COLO668 (cell line): ENCODE measurements around the gene ACTG2.

Experiments
- DNase-seq: peaks from one replicate; lab custom pipeline; 2025; ENCODE audit not compliant: unreplicated experiment; lab: John Stamatoyannopoulos, UW

ACTG2 gene

GRCh38 chr2:73963385-73964120 is 70.7 kb downstream of the ACTG2 start:
- no peak for DNase-seq

GRCh38 chr2:73964223-73964622 is 71.4 kb downstream of the ACTG2 start:
- DNase-seq: no peak

DNA sequence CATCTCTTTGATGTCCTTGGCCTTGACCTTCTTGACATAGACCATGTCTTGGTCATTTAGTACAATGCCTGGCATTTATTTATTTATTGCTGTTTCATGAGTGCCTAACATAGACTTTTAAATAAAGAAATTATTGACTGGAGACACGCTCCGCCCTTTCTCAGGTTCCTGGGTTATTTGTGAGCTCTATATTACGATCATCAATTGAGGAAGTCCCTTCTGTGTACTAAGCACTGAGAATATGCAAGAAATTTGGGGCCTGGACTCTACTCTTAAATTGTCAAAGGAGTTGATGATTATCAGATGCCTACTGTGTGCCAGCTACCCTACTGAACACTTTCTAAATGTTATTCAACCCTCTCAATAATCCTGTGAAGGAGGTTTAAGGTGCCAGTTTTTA is 72.2 kb downstream of the ACTG2 start:
- no peak for DNase-seq

GRCh38 chr2:73968357-73968937 is 75.6 kb downstream of the ACTG2 start:
- no peak for DNase-seq

DNA sequence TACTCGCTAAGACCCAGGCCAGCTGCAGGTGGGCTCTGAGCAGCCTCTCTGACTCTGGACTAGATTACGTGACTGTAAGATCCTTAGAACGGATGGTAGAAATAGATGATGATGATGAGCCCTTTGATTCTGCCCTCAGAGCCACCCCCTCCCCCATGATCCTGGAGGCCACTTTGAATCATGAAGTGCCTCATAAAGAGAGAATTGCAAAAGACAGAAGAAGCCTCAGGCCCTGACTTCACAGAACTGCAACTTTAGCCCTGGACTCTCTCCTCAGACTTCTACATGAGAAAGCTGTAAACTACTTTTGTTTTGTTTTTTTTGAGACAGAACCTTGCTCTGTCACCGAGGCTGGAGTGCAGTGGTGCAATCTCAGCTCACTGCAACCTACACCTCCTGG is 76.5 kb downstream of the ACTG2 start:
- DNase-seq: no peak
